Choroid plexus epithelial cell (primary cell): ENCODE results near the gene PPP1CA.

ENCODE experiments used
- DNase-seq: peaks from one replicate; pipeline ENCODE4 v3.0.0-alpha.2; 2010; ENCODE audit warnings: low read depth
- H3K4me3 ChIP-seq: 2 replicates; pipeline ENCODE4 v1.5.1; 2011; ENCODE audit warnings: low read depth, mild to moderate bottlenecking, control low read depth, low read length, moderate library complexity
- TF ChIP-seq, protein P1 (sequence below): conservative IDR thresholded peaks from 2 replicates; pipeline ENCODE4 v1.5.1; 2011; ENCODE audit warnings: low read depth, mild to moderate bottlenecking, control low read depth, inconsistent platforms, low read length, moderate library complexity

The PPP1CA gene

DNA sequence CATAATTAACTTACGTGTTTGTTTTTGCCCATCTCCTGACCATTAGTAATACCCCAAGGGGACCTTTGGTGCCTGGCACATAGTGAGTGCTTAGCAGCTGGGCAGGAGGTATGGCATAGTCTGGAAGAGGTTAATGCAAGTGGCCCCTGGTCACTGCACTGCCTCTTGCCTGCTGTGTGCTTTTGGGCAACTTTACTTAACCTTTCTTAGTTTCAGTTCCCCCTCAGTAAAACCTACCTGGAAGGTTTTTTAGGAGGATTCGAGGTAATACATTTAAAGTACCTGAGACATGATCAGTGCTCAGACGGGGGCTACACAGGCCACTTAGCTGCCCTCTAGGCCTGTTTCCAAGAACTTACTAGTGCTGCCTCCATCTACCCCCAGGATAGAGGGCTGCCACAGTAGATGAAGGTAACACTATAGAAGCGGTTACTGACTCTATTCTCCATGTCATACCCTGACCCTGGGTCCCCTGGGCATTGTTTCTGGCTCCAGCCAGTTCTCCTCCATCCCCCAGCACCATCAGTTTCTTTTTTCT lies 51.7 kb downstream of the PPP1CA start:
- TF ChIP-seq, protein P1, sequence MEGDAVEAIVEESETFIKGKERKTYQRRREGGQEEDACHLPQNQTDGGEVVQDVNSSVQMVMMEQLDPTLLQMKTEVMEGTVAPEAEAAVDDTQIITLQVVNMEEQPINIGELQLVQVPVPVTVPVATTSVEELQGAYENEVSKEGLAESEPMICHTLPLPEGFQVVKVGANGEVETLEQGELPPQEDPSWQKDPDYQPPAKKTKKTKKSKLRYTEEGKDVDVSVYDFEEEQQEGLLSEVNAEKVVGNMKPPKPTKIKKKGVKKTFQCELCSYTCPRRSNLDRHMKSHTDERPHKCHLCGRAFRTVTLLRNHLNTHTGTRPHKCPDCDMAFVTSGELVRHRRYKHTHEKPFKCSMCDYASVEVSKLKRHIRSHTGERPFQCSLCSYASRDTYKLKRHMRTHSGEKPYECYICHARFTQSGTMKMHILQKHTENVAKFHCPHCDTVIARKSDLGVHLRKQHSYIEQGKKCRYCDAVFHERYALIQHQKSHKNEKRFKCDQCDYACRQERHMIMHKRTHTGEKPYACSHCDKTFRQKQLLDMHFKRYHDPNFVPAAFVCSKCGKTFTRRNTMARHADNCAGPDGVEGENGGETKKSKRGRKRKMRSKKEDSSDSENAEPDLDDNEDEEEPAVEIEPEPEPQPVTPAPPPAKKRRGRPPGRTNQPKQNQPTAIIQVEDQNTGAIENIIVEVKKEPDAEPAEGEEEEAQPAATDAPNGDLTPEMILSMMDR = no peak
- DNase-seq = no peak
- no peak overlapping the region for H3K4me3 ChIP-seq

DNA sequence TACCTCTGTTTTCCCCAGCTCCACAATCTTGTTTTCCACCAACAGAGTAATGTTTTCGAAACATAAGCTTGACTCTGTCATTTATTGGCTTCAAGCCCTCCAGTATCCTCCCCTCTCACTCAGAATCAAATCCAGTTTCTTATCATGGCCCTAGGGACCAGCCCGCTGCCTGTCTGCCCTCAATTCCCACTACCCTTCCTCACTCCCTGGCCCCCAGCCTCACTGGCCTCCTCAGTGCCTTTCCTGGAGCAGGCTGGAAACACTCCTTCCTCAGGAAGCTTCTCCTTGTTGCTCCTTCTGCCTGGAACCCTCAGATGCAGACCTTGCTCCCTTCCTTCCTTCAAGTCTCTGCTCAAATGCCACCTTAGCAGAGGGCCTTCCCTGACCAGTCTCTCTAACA lies 52.2 kb downstream of the PPP1CA start:
- TF ChIP-seq, protein P1 = no peak
- no peak for DNase-seq
- H3K4me3 ChIP-seq = no peak overlapping the region

DNA sequence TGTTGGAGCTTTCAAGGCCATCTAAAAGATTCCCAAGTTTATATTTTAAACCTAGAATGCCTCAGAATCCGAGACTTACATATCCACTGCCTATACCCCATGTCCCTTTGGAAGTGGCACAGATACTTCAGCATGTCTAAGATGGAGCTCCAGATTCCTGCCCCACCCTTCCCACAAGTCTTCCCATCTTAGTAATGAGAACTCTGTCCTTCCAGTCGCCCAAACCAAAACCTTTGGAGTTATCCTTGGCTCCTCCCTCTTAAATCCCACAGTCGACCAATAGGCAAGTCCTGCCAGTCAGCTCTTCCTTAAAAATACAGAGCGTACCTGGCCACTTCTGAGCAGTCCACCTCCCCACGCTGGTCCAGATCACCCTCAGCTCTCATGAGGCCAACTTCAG lies 52.6 kb downstream of the PPP1CA start:
- DNase-seq = no peak
- TF ChIP-seq, protein P1 = no peak
- H3K4me3 ChIP-seq = no peak overlapping the region
